K562 (cell line): ENCODE data around the gene RACGAP1. TPM values are rescaled to one million over a fixed set of nuclear protein-coding genes. Genes with fewer than 3 reads are reported as not detected.

Experiments
- CBFB ChIP-seq: sonication (generic); formaldehyde crosslinking; IDR thresholded peaks from 2 replicates; pipeline ENCODE4 v1.4.0; 2020; ENCODE audit warnings: mild to moderate bottlenecking, missing genetic modification reagents
- DNMT1 ChIP-seq: fragments of 450-650 bp; IDR thresholded peaks from 2 replicates; pipeline ENCODE4 v1.6.1; 2016; ENCODE audit warnings: antibody characterized with exemption, mild to moderate bottlenecking
- E4F1 ChIP-seq: fragments of 250-450 bp; sonication (Bioruptor Pico); IDR thresholded peaks from 2 replicates; pipeline ENCODE4 v1.5.0; 2021; ENCODE audit warnings: mild to moderate bottlenecking, borderline replicate concordance
- ELF1 ChIP-seq: fragments of 200-800 bp; sonication (Bioruptor generic); IDR thresholded peaks from 2 replicates; pipeline ENCODE4 v1.6.1; 2016; ENCODE audit warnings: missing genetic modification characterization, missing compliant biosample characterization
- FOXJ3 ChIP-seq: sonication (generic); formaldehyde crosslinking; IDR thresholded peaks from 2 replicates; pipeline ENCODE4 v1.4.0; 2020; ENCODE audit warnings: mild to moderate bottlenecking, missing genetic modification reagents
- GTF2E2 ChIP-seq: fragments of 200-800 bp; sonication (Bioruptor generic); IDR thresholded peaks from 2 replicates; pipeline ENCODE4 v1.6.1; 2016; ENCODE audit warnings: missing genetic modification characterization, missing compliant biosample characterization
- HCFC1 ChIP-seq: IDR thresholded peaks from 2 replicates; pipeline ENCODE4 v1.6.1; 2012; ENCODE audit warnings: low read depth, low read length, improper control_type of control experiment
- LEF1 ChIP-seq: fragments of 450-650 bp; IDR thresholded peaks from 2 replicates; pipeline ENCODE4 v1.6.1; 2016; ENCODE audit warnings: mild to moderate bottlenecking
- MEF2D ChIP-seq: conservative IDR thresholded peaks from 2 replicates; pipeline ENCODE4 v1.6.1; 2016; ENCODE audit warnings: low read depth, missing genetic modification characterization, missing compliant biosample characterization
- MIER1 ChIP-seq: fragments of 450-650 bp; IDR thresholded peaks from 2 replicates; pipeline ENCODE4 v1.6.1; 2016; ENCODE audit warnings: antibody characterized with exemption, mild to moderate bottlenecking, low read depth
- NEUROD1 ChIP-seq: fragments of 150-350 bp; IDR thresholded peaks from 2 replicates; pipeline ENCODE4 v1.6.1; 2014; ENCODE audit warnings: borderline replicate concordance, low read length, low read depth; ENCODE audit not compliant: partially characterized antibody
- NFYB ChIP-seq: IDR thresholded peaks from 2 replicates; pipeline ENCODE4 v1.6.1; 2011; ENCODE audit warnings: mild to moderate bottlenecking, moderate library complexity; ENCODE audit not compliant: insufficient read length; ENCODE audit errors: extremely low read depth
- PCBP1 ChIP-seq: fragments of 200-400 bp; formaldehyde crosslinking; IDR thresholded peaks from 2 replicates; pipeline ENCODE4 v1.6.1; 2018; ENCODE audit warnings: mild to moderate bottlenecking, low read depth, low read length; ENCODE audit not compliant: poor library complexity, severe bottlenecking
- PHB ChIP-seq: fragments of 250-450 bp; sonication (Bioruptor Pico); IDR thresholded peaks from 2 replicates; pipeline ENCODE4 v1.5.0; 2021
- POLR2B ChIP-seq: fragments of 450-650 bp; IDR thresholded peaks from 2 replicates; pipeline ENCODE4 v1.6.1; 2018; ENCODE audit warnings: low read depth; ENCODE audit not compliant: partially characterized antibody
- PREB ChIP-seq: sonication (generic); formaldehyde crosslinking; IDR thresholded peaks from 2 replicates; pipeline ENCODE4 v1.8.1; 2023; ENCODE audit warnings: mild to moderate bottlenecking, missing genetic modification reagents
- TEAD2 ChIP-seq: fragments of 450-650 bp; IDR thresholded peaks from 2 replicates; pipeline ENCODE4 v1.6.1; 2016; ENCODE audit warnings: missing genetic modification characterization, control low read depth, missing compliant biosample characterization
- U2AF1 ChIP-seq: fragments of 200-400 bp; formaldehyde crosslinking; optimal IDR thresholded peaks from 2 replicates; pipeline ENCODE3; 2017; ENCODE audit warnings: mild to moderate bottlenecking, low read depth, low read length, moderate library complexity
- ZBTB5 ChIP-seq: fragments of 450-650 bp; IDR thresholded peaks from 2 replicates; pipeline ENCODE4 v1.6.1; 2017; ENCODE audit warnings: antibody characterized with exemption
- ZNF143 ChIP-seq: sonication (generic); formaldehyde crosslinking; IDR thresholded peaks from 2 replicates; pipeline ENCODE4 v1.9.0; 2022; ENCODE audit warnings: mild to moderate bottlenecking, missing genetic modification reagents
- ZNF398 ChIP-seq: fragments of 250-450 bp; sonication (Bioruptor Pico); IDR thresholded peaks from 2 replicates; pipeline ENCODE4 v1.8.0; 2021; ENCODE audit warnings: moderate library complexity, mild to moderate bottlenecking, inconsistent platforms
- polyA plus RNA-seq, 8 experiments: library from polyadenylated mRNA; depleted of rRNA in 4 of 8; stranded (reverse) in 5 of 8; unstranded in 3 of 8; fragments of >200 nt; fragmentation: Nextera tagmentation in 2 of 8; fragmentation: Illumina TruSeq in 1 of 8; extraction: Ambion mirVana in 2 of 8; extraction: Trizol in 1 of 8; gene quantifications; 2 replicates each; pipeline versions ENCODE4 v1.2.1 to v1.2.3, GENCODE V29; 2011 to 2014; ENCODE audit warnings: inconsistent platforms in 1 of 8, missing spikeins in 1 of 8
- total RNA-seq, 7 experiments: library from RNA; depleted of rRNA in 6 of 7; stranded (reverse); fragments of >200 nt in 6 of 7; fragmentation: Illumina TruSeq in 2 of 7; extraction: Trizol in 2 of 7; gene quantifications; 2 replicates each; pipeline versions ENCODE4 v1.2.1 to v1.2.3, GENCODE V29; 2011 to 2021; ENCODE audit warnings: low replicate concordance in 1 of 7

Gene RACGAP1
- total and polyA plus RNA-seq, 9 of the 15 experiments (the other 6 are each of a cell fraction or from before 2014, with no cell fraction given): 56.4 to 92.9 (median 71.8) TPM

- TF ChIP-seq E4F1 (CRISPR knock-in tag) (no peak), POLR2B (no peak), MIER1 (no peak), MEF2D (tag) (no peak), ZNF143 (CRISPR knock-in tag) (no peak), DNMT1 (no peak), GTF2E2 (tag) (no peak; the same call in 1 of the 2 replicates), U2AF1 (no peak), ZBTB5 (no peak), LEF1 (peak; percentile 80), CBFB (CRISPR knock-in tag) (no peak), PHB (CRISPR knock-in tag) (no peak), NEUROD1 (peak; percentile 89), PREB (CRISPR knock-in tag) (no peak), PCBP1 (peak; percentile 100), ZNF398 (CRISPR knock-in tag) (no peak), TEAD2 (no peak), ELF1 (no peak), NFYB (no peak), FOXJ3 (CRISPR knock-in tag) (no peak), HCFC1 (0 out of 2 replicates have a peak, but pooled peaks have one; percentile 16)
Measured at GRCh38 chr12:50050410-50051098, 25.3 kb upstream of the RACGAP1 start (continued).
